ENCODE measurements around the gene THAP2. TPM values are rescaled to one million over a fixed set of nuclear protein-coding genes. Genes with fewer than 3 reads are reported as not detected.

THAP2 gene
- total and polyA plus RNA-seq, 2 experiments from 2014 or later: 4.7 to 16.5 TPM

DNA sequence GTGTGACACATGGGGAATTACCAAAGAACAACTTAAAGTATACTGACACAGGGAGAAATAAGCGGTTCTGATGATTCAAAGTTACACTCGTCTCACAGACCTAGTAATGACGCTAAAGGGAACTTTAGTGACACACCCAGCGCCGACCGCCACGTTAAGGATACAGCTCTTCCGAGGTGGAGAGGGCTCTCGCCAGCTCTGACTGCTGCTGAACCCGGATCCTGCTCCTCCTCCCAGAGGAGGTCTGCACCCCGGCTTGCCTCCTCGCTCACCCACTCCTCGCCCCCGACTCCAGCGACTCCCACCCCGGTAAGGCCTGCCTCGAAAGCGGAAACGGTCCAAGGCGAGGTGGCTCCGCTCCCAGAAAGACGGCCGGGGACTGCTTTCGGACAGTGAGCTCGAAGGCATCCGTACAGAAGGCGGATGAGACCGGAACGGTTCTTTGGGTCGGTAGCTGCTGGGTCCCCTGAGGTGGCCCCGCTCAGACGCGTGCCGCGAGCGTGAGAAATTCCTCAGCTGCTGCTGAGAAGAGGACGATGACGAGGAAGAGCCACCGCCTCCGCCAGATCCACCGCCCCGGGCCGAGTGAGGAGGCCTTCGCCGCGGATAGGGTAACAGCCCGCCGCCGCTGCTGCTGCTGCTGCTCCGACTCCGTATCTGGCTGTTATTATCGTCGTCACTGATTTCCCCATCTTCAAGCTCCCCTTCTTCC is 1.1 kb upstream of the THAP2 start:
- Histone ChIP-seq H3K27me3 (ENCODE audit: insufficient read depth) (no peaks in the 10 kb centered on the region), H2AFZ (no peak overlapping the region), H4K20me1 (replicated peaks; ENCODE audit: insufficient read depth) (peaks cover 9% of the 10 kb centered on the region), H3K36me3 (ENCODE audit: insufficient read depth) (peaks cover 10% of the 10 kb centered on the region; the same call in 1 of the 2 replicates), H3K9me2 (ENCODE audit: insufficient read depth) (no peaks in the 10 kb centered on the region), H3K27ac (ENCODE audit: low read depth) (peak overlapping the region; percentile 35; the same call in 1 of the 2 replicates), H3K4me2 (peak overlapping the region; percentile 99), H3F3A (replicated peaks; ENCODE audit: low read depth) (no peaks in the 10 kb centered on the region), H3K4me3 (peak overlapping the region; percentile 74), H3K79me2 (replicated peaks; ENCODE audit: insufficient read depth) (peaks cover 72% of the 10 kb centered on the region), H3K4me1 (ENCODE audit: insufficient read depth) (peaks cover 7% of the 10 kb centered on the region)
- Mint-ChIP-seq H3K9me3 (no peaks in the 10 kb centered on the region), H3K4me1 (peaks cover 13% of the 10 kb centered on the region; the same call in 2 of the 3 replicates), H3K4me3 (peak overlapping the region; percentile 98), H3K27ac (peak overlapping the region; percentile 99), H3K36me3 (ENCODE audit: low read depth) (peaks cover 25% of the 10 kb centered on the region), H3K27me3 (ENCODE audit: insufficient read depth, low read depth, poor library complexity) (peaks cover 7% of the 10 kb centered on the region)
- DNase-seq (ENCODE audit: low spot score) (peak; percentile 73), ATAC-seq (peak; percentile 37)
- TF ChIP-seq EZH2phosphoT487 (IDR thresholded peaks at IDR 0.05; ENCODE audit: unreplicated experiment) (no peak), ZNF331 (CRISPR knock-in tag; IDR thresholded peaks at IDR 0.05; ENCODE audit: low read depth) (no peak), POLR2AphosphoS5 (IDR thresholded peaks at IDR 0.05; ENCODE audit: low read depth) (no peak), JUNB (IDR thresholded peaks at IDR 0.05; ENCODE audit: unreplicated experiment) (no peak), CREB1 (CRISPR knock-in tag; IDR thresholded peaks at IDR 0.05; ENCODE audit: low read depth) (no peak), STAT1 (IDR thresholded peaks at IDR 0.05; ENCODE audit: unreplicated experiment) (no peak), EZH2 (IDR thresholded peaks at IDR 0.05; ENCODE audit: low read depth, unreplicated experiment) (no peak), NANOG (IDR thresholded peaks at IDR 0.05; ENCODE audit: borderline replicate concordance) (no peak), ZNF114 (CRISPR knock-in tag; IDR thresholded peaks at IDR 0.05) (no peak)
- TF ChIP-seq, protein P1, sequence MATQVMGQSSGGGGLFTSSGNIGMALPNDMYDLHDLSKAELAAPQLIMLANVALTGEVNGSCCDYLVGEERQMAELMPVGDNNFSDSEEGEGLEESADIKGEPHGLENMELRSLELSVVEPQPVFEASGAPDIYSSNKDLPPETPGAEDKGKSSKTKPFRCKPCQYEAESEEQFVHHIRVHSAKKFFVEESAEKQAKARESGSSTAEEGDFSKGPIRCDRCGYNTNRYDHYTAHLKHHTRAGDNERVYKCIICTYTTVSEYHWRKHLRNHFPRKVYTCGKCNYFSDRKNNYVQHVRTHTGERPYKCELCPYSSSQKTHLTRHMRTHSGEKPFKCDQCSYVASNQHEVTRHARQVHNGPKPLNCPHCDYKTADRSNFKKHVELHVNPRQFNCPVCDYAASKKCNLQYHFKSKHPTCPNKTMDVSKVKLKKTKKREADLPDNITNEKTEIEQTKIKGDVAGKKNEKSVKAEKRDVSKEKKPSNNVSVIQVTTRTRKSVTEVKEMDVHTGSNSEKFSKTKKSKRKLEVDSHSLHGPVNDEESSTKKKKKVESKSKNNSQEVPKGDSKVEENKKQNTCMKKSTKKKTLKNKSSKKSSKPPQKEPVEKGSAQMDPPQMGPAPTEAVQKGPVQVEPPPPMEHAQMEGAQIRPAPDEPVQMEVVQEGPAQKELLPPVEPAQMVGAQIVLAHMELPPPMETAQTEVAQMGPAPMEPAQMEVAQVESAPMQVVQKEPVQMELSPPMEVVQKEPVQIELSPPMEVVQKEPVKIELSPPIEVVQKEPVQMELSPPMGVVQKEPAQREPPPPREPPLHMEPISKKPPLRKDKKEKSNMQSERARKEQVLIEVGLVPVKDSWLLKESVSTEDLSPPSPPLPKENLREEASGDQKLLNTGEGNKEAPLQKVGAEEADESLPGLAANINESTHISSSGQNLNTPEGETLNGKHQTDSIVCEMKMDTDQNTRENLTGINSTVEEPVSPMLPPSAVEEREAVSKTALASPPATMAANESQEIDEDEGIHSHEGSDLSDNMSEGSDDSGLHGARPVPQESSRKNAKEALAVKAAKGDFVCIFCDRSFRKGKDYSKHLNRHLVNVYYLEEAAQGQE (IDR thresholded peaks at IDR 0.05; ENCODE audit: unreplicated experiment): no peak
- TF ChIP-seq, protein P2, sequence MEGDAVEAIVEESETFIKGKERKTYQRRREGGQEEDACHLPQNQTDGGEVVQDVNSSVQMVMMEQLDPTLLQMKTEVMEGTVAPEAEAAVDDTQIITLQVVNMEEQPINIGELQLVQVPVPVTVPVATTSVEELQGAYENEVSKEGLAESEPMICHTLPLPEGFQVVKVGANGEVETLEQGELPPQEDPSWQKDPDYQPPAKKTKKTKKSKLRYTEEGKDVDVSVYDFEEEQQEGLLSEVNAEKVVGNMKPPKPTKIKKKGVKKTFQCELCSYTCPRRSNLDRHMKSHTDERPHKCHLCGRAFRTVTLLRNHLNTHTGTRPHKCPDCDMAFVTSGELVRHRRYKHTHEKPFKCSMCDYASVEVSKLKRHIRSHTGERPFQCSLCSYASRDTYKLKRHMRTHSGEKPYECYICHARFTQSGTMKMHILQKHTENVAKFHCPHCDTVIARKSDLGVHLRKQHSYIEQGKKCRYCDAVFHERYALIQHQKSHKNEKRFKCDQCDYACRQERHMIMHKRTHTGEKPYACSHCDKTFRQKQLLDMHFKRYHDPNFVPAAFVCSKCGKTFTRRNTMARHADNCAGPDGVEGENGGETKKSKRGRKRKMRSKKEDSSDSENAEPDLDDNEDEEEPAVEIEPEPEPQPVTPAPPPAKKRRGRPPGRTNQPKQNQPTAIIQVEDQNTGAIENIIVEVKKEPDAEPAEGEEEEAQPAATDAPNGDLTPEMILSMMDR (conservative IDR thresholded peaks at IDR 0.05; ENCODE audit: low read depth in 2 of 2): no peak
- TF ChIP-seq, protein P3, sequence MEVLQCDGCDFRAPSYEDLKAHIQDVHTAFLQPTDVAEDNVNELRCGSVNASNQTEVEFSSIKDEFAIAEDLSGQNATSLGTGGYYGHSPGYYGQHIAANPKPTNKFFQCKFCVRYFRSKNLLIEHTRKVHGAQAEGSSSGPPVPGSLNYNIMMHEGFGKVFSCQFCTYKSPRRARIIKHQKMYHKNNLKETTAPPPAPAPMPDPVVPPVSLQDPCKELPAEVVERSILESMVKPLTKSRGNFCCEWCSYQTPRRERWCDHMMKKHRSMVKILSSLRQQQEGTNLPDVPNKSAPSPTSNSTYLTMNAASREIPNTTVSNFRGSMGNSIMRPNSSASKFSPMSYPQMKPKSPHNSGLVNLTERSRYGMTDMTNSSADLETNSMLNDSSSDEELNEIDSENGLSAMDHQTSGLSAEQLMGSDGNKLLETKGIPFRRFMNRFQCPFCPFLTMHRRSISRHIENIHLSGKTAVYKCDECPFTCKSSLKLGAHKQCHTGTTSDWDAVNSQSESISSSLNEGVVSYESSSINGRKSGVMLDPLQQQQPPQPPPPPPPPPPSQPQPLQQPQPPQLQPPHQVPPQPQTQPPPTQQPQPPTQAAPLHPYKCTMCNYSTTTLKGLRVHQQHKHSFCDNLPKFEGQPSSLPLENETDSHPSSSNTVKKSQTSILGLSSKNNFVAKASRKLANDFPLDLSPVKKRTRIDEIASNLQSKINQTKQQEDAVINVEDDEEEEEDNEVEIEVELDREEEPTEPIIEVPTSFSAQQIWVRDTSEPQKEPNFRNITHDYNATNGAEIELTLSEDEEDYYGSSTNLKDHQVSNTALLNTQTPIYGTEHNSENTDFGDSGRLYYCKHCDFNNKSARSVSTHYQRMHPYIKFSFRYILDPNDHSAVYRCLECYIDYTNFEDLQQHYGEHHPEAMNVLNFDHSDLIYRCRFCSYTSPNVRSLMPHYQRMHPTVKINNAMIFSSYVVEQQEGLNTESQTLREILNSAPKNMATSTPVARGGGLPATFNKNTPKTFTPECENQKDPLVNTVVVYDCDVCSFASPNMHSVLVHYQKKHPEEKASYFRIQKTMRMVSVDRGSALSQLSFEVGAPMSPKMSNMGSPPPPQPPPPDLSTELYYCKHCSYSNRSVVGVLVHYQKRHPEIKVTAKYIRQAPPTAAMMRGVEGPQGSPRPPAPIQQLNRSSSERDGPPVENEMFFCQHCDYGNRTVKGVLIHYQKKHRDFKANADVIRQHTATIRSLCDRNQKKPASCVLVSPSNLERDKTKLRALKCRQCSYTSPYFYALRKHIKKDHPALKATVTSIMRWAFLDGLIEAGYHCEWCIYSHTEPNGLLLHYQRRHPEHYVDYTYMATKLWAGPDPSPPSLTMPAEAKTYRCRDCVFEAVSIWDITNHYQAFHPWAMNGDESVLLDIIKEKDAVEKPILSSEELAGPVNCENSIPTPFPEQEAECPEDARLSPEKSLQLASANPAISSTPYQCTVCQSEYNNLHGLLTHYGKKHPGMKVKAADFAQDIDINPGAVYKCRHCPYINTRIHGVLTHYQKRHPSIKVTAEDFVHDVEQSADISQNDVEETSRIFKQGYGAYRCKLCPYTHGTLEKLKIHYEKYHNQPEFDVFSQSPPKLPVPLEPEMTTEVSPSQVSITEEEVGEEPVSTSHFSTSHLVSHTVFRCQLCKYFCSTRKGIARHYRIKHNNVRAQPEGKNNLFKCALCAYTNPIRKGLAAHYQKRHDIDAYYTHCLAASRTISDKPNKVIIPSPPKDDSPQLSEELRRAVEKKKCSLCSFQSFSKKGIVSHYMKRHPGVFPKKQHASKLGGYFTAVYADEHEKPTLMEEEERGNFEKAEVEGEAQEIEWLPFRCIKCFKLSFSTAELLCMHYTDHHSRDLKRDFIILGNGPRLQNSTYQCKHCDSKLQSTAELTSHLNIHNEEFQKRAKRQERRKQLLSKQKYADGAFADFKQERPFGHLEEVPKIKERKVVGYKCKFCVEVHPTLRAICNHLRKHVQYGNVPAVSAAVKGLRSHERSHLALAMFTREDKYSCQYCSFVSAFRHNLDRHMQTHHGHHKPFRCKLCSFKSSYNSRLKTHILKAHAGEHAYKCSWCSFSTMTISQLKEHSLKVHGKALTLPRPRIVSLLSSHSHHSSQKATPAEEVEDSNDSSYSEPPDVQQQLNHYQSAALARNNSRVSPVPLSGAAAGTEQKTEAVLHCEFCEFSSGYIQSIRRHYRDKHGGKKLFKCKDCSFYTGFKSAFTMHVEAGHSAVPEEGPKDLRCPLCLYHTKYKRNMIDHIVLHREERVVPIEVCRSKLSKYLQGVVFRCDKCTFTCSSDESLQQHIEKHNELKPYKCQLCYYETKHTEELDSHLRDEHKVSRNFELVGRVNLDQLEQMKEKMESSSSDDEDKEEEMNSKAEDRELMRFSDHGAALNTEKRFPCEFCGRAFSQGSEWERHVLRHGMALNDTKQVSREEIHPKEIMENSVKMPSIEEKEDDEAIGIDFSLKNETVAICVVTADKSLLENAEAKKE (CRISPR knock-in tag; IDR thresholded peaks at IDR 0.05): no peak
- TF ChIP-seq, protein P4, sequence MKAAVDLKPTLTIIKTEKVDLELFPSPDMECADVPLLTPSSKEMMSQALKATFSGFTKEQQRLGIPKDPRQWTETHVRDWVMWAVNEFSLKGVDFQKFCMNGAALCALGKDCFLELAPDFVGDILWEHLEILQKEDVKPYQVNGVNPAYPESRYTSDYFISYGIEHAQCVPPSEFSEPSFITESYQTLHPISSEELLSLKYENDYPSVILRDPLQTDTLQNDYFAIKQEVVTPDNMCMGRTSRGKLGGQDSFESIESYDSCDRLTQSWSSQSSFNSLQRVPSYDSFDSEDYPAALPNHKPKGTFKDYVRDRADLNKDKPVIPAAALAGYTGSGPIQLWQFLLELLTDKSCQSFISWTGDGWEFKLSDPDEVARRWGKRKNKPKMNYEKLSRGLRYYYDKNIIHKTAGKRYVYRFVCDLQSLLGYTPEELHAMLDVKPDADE (IDR thresholded peaks at IDR 0.05): no peak

All from GM23338 (cell line).